Left ventricle myocardium inferior (tissue), 1 donor: ENCODE data around the gene TBC1D22A. TPM values are rescaled to one million over a fixed set of nuclear protein-coding genes. Genes with fewer than 3 reads are reported as not detected.

Experiments
- DNase-seq: peaks from one replicate; pipeline ENCODE4 v3.0.0-alpha.2; 2020
- H3K27ac ChIP-seq: fragments of 200-600 bp; replicated peaks from 2 replicates; pipeline ENCODE4 v1.8.0; 2021
- H3K27me3 ChIP-seq: fragments of 200-600 bp; 2 replicates; pipeline ENCODE4 v1.8.0; 2021; ENCODE audit warnings: low read depth
- H3K36me3 ChIP-seq: fragments of 200-600 bp; 2 replicates; pipeline ENCODE4 v1.8.0; 2021
- H3K4me1 ChIP-seq: fragments of 200-600 bp; 2 replicates; pipeline ENCODE4 v1.8.0; 2021
- H3K4me3 ChIP-seq: fragments of 200-600 bp; 2 replicates; pipeline ENCODE4 v1.8.0; 2021; ENCODE audit warnings: mild to moderate bottlenecking, moderate library complexity
- H3K9me3 ChIP-seq: fragments of 200-600 bp; replicated peaks from 2 replicates; pipeline ENCODE4 v1.8.0; 2021
- intact Hi-C: fragments of 100-400 bp; cut with micrococcal nuclease; formaldehyde crosslinking; loops from one replicate; pipeline ENCODE4 v1.11.0; 2022
- total RNA-seq: library from RNA; stranded (reverse); fragmentation: NEBNext Ultra II Directional; extraction: Animal tissue kit (Norgen Biotek cat#: 25700); gene quantifications from one replicate; pipeline ENCODE4 v1.2.1, GENCODE V29; 2021
- TF ChIP-seq, protein P1 (sequence below): fragments of 200-600 bp; IDR thresholded peaks from 2 replicates; pipeline ENCODE4 v1.8.0; 2021; ENCODE audit warnings: antibody characterized with exemption, mild to moderate bottlenecking, borderline replicate concordance
- donor health status: DM: no; HTN: yes; CAD: no; lungs with severe emphysema.

TBC1D22A gene
- total RNA-seq, 1 donor from 2014 or later, result 16.2 TPM

DNA sequence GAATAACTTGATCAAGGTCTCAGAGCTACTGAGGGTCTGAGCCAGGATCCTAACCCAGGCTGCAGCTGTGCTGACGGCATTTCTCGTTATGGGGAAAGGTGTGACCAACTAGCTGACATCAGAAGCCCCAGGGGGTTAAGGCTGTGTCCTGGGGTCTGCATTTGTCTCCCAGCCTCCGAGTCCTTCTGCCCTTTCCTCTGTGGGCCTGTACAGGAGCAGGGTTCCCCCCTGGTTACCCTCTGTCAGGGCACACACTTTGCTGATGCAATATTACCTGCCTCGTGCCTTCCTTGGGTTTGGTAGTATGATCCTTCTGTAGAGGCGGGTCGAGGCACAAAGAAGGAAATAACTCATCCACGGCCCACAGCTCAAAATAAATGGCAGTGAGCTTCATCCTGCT lies 183.0 kb downstream of the TBC1D22A start:
- TF ChIP-seq, protein P1, sequence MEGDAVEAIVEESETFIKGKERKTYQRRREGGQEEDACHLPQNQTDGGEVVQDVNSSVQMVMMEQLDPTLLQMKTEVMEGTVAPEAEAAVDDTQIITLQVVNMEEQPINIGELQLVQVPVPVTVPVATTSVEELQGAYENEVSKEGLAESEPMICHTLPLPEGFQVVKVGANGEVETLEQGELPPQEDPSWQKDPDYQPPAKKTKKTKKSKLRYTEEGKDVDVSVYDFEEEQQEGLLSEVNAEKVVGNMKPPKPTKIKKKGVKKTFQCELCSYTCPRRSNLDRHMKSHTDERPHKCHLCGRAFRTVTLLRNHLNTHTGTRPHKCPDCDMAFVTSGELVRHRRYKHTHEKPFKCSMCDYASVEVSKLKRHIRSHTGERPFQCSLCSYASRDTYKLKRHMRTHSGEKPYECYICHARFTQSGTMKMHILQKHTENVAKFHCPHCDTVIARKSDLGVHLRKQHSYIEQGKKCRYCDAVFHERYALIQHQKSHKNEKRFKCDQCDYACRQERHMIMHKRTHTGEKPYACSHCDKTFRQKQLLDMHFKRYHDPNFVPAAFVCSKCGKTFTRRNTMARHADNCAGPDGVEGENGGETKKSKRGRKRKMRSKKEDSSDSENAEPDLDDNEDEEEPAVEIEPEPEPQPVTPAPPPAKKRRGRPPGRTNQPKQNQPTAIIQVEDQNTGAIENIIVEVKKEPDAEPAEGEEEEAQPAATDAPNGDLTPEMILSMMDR, result no peak
- Histone ChIP-seq H3K9me3 (no peaks in the 10 kb centered on the region), H3K36me3 (peaks cover 12% of the 10 kb centered on the region), H3K4me3 (no peak overlapping the region), H3K27me3 (no peaks in the 10 kb centered on the region), H3K4me1 (peaks cover 9% of the 10 kb centered on the region), H3K27ac (no peak overlapping the region)
- no peak for DNase-seq
- intact Hi-C loops, result no loop called here

DNA sequence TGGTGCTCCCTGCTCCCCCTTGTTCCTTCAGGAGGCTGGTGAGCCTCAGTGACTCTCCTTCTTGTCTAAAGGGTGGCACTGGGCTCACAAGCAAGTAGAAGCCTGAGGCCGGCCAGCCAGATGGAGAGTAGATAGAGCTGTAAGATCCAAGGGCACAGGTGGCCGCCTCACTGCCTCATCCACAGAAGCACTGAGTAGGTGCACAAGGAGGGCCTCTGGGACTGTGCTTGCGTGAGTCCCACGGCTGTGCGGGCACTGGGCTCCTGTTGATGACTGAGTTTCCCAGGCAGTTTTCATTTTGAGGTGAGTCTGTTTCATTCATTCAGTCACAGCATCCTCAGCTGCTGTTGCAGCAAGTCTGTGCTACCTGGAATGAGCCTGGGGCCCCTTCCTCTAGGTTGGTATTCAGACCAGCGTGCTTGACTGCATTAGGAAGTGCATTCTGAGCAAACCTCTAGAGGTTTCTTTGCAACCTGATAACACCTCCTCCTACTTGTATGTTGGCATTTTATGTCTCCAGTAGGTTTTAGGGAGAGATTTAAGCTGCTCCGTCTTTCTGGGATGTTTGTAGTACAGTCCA lies 184.0 kb downstream of the TBC1D22A start:
- no peaks in the 10 kb centered on the region for H3K27me3 ChIP-seq
- H3K27ac ChIP-seq, result no peak overlapping the region
- TF ChIP-seq, protein P1, result no peak
- peaks cover 12% of the 10 kb centered on the region for H3K36me3 ChIP-seq
- no peaks in the 10 kb centered on the region for H3K9me3 ChIP-seq
- intact Hi-C loops, result no loop called here
- peaks cover 9% of the 10 kb centered on the region for H3K4me1 ChIP-seq
- H3K4me3 ChIP-seq, result no peak overlapping the region
- no peak for DNase-seq

DNA sequence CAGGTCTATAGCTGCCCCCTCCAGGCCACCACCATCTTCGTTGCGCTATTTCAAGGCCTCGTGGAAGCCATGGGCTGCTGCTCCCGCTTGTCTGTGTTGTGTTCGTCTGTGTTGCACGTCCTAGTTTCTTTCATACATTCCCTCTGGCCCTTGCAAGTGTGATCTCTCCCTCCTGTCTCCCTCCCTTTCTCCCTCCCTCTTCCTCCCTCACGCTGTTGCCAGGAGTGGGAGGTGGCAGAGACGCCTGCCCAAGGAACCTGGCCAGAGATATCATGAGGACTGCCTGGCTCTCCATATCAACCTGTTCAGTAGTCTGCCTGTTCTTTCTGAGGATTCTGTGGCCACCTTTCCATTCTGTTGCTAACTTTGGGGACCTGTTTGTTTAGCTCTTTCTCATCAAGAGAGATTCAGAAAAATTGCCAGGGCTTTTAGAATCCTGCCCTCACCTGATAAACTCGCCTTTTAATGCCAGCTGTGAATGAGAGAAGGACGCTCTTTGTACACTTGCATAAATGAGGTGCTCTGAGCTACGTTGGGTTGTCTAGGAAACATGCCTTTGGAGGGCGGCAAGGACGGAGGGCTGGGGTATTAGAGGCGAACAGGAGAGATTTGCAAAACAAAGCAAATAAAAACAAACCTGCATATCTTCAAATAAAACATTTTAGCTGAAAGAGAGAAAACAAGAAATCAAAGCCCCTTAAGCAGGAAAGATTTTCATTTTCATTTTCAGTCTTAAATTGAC lies 185.2 kb downstream of the TBC1D22A start:
- Histone ChIP-seq H3K27me3 (no peaks in the 10 kb centered on the region), H3K9me3 (no peaks in the 10 kb centered on the region), H3K4me1 (peaks cover 9% of the 10 kb centered on the region), H3K27ac (no peak overlapping the region), H3K36me3 (peaks cover 12% of the 10 kb centered on the region), H3K4me3 (no peak overlapping the region)
- intact Hi-C loops, result no loop called here
- TF ChIP-seq, protein P1, result no peak
- no peak for DNase-seq

DNA sequence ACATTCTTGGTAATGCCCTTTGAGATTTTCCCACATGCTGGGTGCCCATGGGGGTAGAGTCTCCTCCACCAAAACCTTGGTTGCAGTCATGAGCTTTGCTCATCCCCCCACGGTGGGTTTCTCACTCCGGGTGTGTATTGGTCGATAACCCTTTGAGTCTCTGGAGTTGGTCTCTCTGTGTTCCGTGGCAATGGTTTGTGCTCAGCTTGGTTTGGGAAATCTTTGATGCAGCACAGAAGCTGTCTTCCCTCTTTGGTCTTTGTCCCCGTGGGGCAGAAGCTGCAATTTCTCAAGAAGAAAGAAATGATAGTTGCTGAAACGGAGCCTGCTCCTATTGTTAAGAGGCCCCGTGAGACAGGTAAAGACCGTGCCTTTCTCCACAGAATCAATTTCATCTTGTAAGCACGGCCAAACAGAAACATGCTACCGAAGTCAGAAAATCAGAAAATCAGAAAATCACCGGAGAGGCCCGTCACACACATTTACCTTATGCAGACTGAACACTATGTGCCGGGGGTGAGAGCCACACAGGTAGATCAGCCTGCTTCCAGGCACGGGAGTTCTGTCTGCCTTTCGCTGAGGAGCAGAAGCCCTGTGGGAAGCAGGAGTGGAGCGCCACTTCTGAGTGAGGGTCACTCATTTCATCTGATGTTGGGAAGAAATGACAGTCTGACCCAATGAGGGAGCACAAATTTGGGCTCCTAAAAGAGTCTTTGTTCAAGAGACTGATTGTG lies 186.1 kb downstream of the TBC1D22A start:
- no peaks in the 10 kb centered on the region for H3K9me3 ChIP-seq
- H3K4me1 ChIP-seq, result peaks cover 2% of the 10 kb centered on the region
- DNase-seq, result no peak
- H3K4me3 ChIP-seq, result no peak overlapping the region
- H3K36me3 ChIP-seq, result peaks cover 7% of the 10 kb centered on the region
- intact Hi-C loops, result no loop called here
- no peak overlapping the region for H3K27ac ChIP-seq
- H3K27me3 ChIP-seq, result no peaks in the 10 kb centered on the region
- TF ChIP-seq, protein P1, result no peak

GRCh38 chr22:46951350-46951749 lies 188.9 kb downstream of the TBC1D22A start:
- Histone ChIP-seq H3K36me3 (peaks cover 5% of the 10 kb centered on the region), H3K27me3 (no peaks in the 10 kb centered on the region), H3K4me3 (no peak overlapping the region), H3K4me1 (no peaks in the 10 kb centered on the region), H3K9me3 (no peaks in the 10 kb centered on the region), H3K27ac (no peak overlapping the region)
- DNase-seq, result no peak
- intact Hi-C loops, result no loop called here
- TF ChIP-seq, protein P1, result no peak
